Measurements from ENCODE around the gene SERINC2. TPM values are rescaled to one million over a fixed set of nuclear protein-coding genes. Genes with fewer than 3 reads are reported as not detected.

SERINC2 gene
- total and polyA plus RNA-seq, 10 donors = 1.3 to 8.7 (median 2.6) TPM

DNA sequence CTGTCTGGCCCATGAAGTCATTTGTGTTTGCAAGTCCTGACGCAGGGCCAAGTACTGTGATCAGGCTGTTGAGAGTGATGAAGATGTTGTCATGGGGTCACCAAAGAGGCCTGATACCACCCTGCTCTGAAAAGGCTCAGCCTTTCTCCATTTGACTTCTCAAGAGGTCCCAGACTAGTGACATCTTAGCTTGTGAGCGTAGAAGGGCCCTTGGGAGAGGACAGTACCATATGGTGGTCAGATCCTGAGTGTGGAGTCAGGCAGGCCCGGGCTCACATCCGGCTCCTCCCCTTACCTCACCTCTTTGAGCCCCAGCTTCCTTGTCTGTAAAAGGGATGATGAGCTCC is 29.6 kb downstream of the SERINC2 start:
- DNase-seq = no peak
- intact Hi-C loops (cut with DNase I; ENCODE audit: low total_unique reads) = no loop called here
- 62 to 90% (median 75%) methylated on average over 3 to 4 of the region's 4 CpGs for WGBS, 5 donors

GRCh38 chr1:31443673-31444072 is 30.7 kb downstream of the SERINC2 start:
- no peaks in the 10 kb centered on the region for H3K27me3 ChIP-seq (replicated peaks in 1 of 7)
- H3K36me3 ChIP-seq = no peaks in the 10 kb centered on the region
- TF ChIP-seq, protein P1, sequence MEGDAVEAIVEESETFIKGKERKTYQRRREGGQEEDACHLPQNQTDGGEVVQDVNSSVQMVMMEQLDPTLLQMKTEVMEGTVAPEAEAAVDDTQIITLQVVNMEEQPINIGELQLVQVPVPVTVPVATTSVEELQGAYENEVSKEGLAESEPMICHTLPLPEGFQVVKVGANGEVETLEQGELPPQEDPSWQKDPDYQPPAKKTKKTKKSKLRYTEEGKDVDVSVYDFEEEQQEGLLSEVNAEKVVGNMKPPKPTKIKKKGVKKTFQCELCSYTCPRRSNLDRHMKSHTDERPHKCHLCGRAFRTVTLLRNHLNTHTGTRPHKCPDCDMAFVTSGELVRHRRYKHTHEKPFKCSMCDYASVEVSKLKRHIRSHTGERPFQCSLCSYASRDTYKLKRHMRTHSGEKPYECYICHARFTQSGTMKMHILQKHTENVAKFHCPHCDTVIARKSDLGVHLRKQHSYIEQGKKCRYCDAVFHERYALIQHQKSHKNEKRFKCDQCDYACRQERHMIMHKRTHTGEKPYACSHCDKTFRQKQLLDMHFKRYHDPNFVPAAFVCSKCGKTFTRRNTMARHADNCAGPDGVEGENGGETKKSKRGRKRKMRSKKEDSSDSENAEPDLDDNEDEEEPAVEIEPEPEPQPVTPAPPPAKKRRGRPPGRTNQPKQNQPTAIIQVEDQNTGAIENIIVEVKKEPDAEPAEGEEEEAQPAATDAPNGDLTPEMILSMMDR (IDR thresholded peaks at IDR 0.05 in 8 of 11, conservative IDR thresholded peaks at IDR 0.05 in 3 of 11) = no peak
- TF ChIP-seq POLR2A (IDR thresholded peaks at IDR 0.05) = no peak
- no peak for TF ChIP-seq POLR2AphosphoS5 (IDR thresholded peaks at IDR 0.05)
- no peak overlapping the region for H3K4me3 ChIP-seq
- no peaks in the 10 kb centered on the region for H3K4me1 ChIP-seq
- H3K27ac ChIP-seq = no peak overlapping the region
- DNase-seq = no peak
- intact Hi-C loops (cut with DNase I; ENCODE audit: low total_unique reads) = no loop called here
- H3K9me3 ChIP-seq = peaks cover 0 to 14% (median 10%) of the 10 kb centered on the region in 8 donors
- WGBS, 5 donors = 88 to 100% (median 95%) methylated on average over 1 of the region's 1 CpG

More for the DNA sequence above, 29.6 kb downstream of the SERINC2 start:
- Histone ChIP-seq H3K9me3 (peaks cover 0 to 14% (median 10%) of the 10 kb centered on the region in 8 donors), H3K27me3 (replicated peaks in 1 of 7) (no peaks in the 10 kb centered on the region), H3K4me3 (no peak overlapping the region), H3K4me1 (no peaks in the 10 kb centered on the region), H3K36me3 (no peaks in the 10 kb centered on the region), H3K27ac (no peak overlapping the region)
- TF ChIP-seq, protein P1 (IDR thresholded peaks at IDR 0.05 in 8 of 11, conservative IDR thresholded peaks at IDR 0.05 in 3 of 11) = no peak
- no peak for TF ChIP-seq POLR2AphosphoS5 (IDR thresholded peaks at IDR 0.05)
- no peak for TF ChIP-seq POLR2A (IDR thresholded peaks at IDR 0.05)

DNA sequence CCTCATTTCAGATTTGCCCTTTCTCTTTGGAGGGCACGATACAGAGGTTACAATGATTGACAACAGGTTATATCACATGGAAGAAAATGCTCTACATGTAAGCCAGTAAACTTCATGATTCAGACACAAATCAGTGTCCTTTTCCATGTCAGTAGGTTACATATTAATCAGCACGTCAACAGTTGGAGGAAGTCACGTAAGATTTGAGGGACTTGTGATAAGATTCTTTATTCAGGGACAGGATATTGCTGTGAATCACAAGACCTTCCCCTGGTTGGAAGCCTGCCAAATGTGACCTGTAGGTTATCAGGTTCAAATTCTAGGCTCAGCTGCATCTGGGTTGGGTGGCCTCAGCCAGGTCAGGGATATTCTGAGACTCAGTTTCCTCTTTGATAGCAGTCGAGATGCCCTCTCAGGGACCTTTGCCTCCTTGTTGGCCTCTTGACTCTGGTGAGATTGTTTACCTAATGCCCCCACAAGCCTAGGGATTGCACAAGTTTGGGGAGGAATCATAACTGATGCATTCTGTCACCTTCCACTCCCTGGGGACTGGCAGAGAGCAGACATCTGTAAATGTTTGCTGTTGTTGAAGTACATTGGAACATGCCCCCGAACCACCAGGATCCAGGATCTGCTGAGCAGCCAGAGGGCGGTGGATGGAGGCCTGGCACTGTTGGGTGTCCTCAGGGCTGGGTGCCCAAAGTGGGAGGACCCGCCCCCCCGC is 31.9 kb downstream of the SERINC2 start:
- 49 to 69% (median 60%) methylated on average over 4 to 8 of the region's 8 CpGs for WGBS, 5 donors
- H3K27me3 ChIP-seq (replicated peaks in 1 of 7) = no peaks in the 10 kb centered on the region
- H3K9me3 ChIP-seq = peaks cover 0 to 14% (median 10%) of the 10 kb centered on the region in 8 donors
- no peak for TF ChIP-seq POLR2AphosphoS5 (IDR thresholded peaks at IDR 0.05)
- no peak for TF ChIP-seq POLR2A (IDR thresholded peaks at IDR 0.05)
- TF ChIP-seq, protein P1 (IDR thresholded peaks at IDR 0.05 in 8 of 11, conservative IDR thresholded peaks at IDR 0.05 in 3 of 11) = no peak
- H3K36me3 ChIP-seq = no peaks in the 10 kb centered on the region
- H3K27ac ChIP-seq = no peak overlapping the region
- no peak overlapping the region for H3K4me3 ChIP-seq
- H3K4me1 ChIP-seq = no peaks in the 10 kb centered on the region
- intact Hi-C loops (cut with DNase I; ENCODE audit: low total_unique reads) = no loop called here
- no peak for DNase-seq

DNA sequence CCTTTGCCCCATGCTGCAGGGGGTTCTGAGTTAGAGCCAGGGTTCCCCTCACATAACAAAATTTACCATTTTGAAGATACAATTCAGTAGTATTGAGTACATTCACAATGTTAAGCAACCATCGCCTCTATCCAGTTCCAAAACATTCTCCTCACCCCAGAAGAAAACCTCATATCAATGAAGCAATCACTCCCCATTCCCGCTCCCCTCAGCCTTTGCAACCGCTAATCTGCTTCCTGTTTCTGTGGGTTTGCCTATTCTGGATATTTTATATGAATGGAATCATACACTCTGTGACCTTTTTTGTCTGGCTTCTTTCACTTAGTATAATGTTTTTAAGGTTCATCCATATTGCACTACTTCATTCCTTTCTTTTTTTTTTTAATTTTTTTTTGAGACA is 32.9 kb downstream of the SERINC2 start:
- no peaks in the 10 kb centered on the region for H3K27me3 ChIP-seq (replicated peaks in 1 of 7)
- WGBS, 5 donors = 38 to 60% (median 56%) methylated on average over 3 of the region's 3 CpGs
- H3K27ac ChIP-seq = no peak overlapping the region
- TF ChIP-seq POLR2A (IDR thresholded peaks at IDR 0.05) = no peak
- TF ChIP-seq POLR2AphosphoS5 (IDR thresholded peaks at IDR 0.05) = no peak
- TF ChIP-seq, protein P1 (IDR thresholded peaks at IDR 0.05 in 8 of 11, conservative IDR thresholded peaks at IDR 0.05 in 3 of 11) = no peak
- peaks cover 0 to 20% (median 15%) of the 10 kb centered on the region in 8 donors for H3K9me3 ChIP-seq
- no peak overlapping the region for H3K4me3 ChIP-seq
- H3K4me1 ChIP-seq = no peaks in the 10 kb centered on the region
- H3K36me3 ChIP-seq = no peaks in the 10 kb centered on the region
- intact Hi-C loops (cut with DNase I; ENCODE audit: low total_unique reads) = no loop called here
- DNase-seq = no peak

Data from spleen (tissue), 11 donors.